K562 (cell line): ENCODE results near the gene RASGRP1. TPM values are rescaled to one million over a fixed set of nuclear protein-coding genes. Genes with fewer than 3 reads are reported as not detected.
A peak's percentile ranks its signal among the peaks of the same experiment; 100 is the strongest.

Experiments
- ATAC-seq: fragments of 200-7000 bp; cut with Tn5 transposase; 3 replicates; pipeline ENCODE4 v1.9.1; 2020; ENCODE audit warnings: moderate library complexity
- BruUV-seq: library from RNA; stranded (reverse); fragments of 400-500 nt; replicated peaks from 2 replicates; lab custom pipeline; 2021; lab: Mats Ljungman, UMichigan
- CTCF ChIA-PET: fragments of 300-600 bp; formaldehyde crosslinking; extraction: SDS; loops from one replicate; lab custom pipeline; 2021; ENCODE audit warnings: low intra/inter-chr PET ratio; lab: Yijun Ruan, JAX
- POLR2A ChIA-PET: fragments of 300-600, 350-650 bp; sonication (Branson Sonifier 250); formaldehyde crosslinking; extraction: SDS; loops from one replicate; lab custom pipeline; 2021; ENCODE audit warnings: antibody characterized with exemption, inconsistent platforms; lab: Yijun Ruan, JAX
- DNase-seq, 4 experiments: peaks; one replicate each; pipeline versions ENCODE4 v3.0.0 to v3.0.0-alpha.2; 2011 to 2018; ENCODE audit warnings: low spot score in 3 of 4, mixed read lengths in 3 of 4; ENCODE audit errors: extremely low read depth in 1 of 4
- FAIRE-seq: peaks from 2 replicates; lab custom pipeline; 2011; peaks lifted over from hg19 to GRCh38; lab: Jason Lieb, UNC
- H2AFZ ChIP-seq: 2 replicates; pipeline ENCODE4 v1.6.0; 2011; ENCODE audit warnings: low read depth, low read length, control low read depth, inconsistent platforms
- H3K27ac ChIP-seq: fragments of 200-600 bp; 3 replicates; pipeline ENCODE4 v1.8.0; 2011; ENCODE audit warnings: low read depth, mild to moderate bottlenecking, control low read depth, inconsistent platforms, low read length, moderate library complexity, mixed read lengths; ENCODE audit errors: extremely low read depth
- H3K27me3 ChIP-seq, 2 experiments: fragments of 300-600 bp in 1 of 2; 2 replicates in 1 of 2; 3 replicates in 1 of 2; pipeline versions ENCODE4 v1.6.0 to v1.8.0; 2011; ENCODE audit warnings: inconsistent platforms in 2 of 2, low read length in 2 of 2, mild to moderate bottlenecking in 1 of 2, mixed read lengths in 1 of 2, moderate library complexity in 1 of 2; ENCODE audit not compliant: control insufficient read depth in 2 of 2, insufficient read depth in 2 of 2
- H3K36me3 ChIP-seq: fragments of 300-600 bp; 3 replicates; pipeline ENCODE4 v1.8.0; 2011; ENCODE audit warnings: mild to moderate bottlenecking, low read length, inconsistent platforms; ENCODE audit not compliant: control insufficient read depth, insufficient read depth
- H3K4me1 ChIP-seq, 2 experiments: fragments of 200-600 bp in 1 of 2; replicated peaks in 1 of 2; 2 replicates in 1 of 2; 3 replicates in 1 of 2; pipeline versions ENCODE4 v1.5.1 to v1.8.0; 2011; ENCODE audit warnings: inconsistent platforms in 2 of 2, low read length in 2 of 2, mild to moderate bottlenecking in 1 of 2, mixed read lengths in 1 of 2, moderate library complexity in 1 of 2; ENCODE audit not compliant: control insufficient read depth in 2 of 2, insufficient read depth in 2 of 2
- H3K4me2 ChIP-seq: 2 replicates; pipeline ENCODE4 v1.6.1; 2011; ENCODE audit warnings: low read length, control low read depth, inconsistent platforms, mixed read lengths; ENCODE audit not compliant: insufficient read depth
- H3K4me3 ChIP-seq: fragments of 200-600 bp; sonication (generic), shearing (Covaris generic); 2 replicates; pipeline ENCODE4 v1.5.1; 2016; ENCODE audit warnings: control low read depth, inconsistent platforms
- H3K79me2 ChIP-seq: fragments of 200-600 bp; 3 replicates; pipeline ENCODE4 v1.8.0; 2011; ENCODE audit warnings: low read length, inconsistent platforms; ENCODE audit not compliant: control insufficient read depth, insufficient read depth
- H3K9ac ChIP-seq, 2 experiments: 2 replicates each; pipeline versions ENCODE4 v1.6.0 to v1.6.1; 2011; ENCODE audit warnings: low read depth in 2 of 2, low read length in 2 of 2, control low read depth in 1 of 2, inconsistent platforms in 1 of 2, mild to moderate bottlenecking in 1 of 2, mixed read lengths in 1 of 2; ENCODE audit not compliant: insufficient read depth in 1 of 2
- H3K9me1 ChIP-seq: one replicate; pipeline ENCODE4 v1.6.0; 2011; ENCODE audit warnings: inconsistent platforms, mild to moderate bottlenecking, low read length, moderate library complexity; ENCODE audit not compliant: control insufficient read depth, insufficient read depth
- H3K9me3 ChIP-seq: replicated peaks from 2 replicates; pipeline ENCODE4 v1.5.1; 2011; ENCODE audit warnings: low read depth, low read length, inconsistent platforms; ENCODE audit not compliant: control insufficient read depth, insufficient read depth
- H4K20me1 ChIP-seq: replicated peaks from 2 replicates; pipeline ENCODE4 v1.6.1; 2011; ENCODE audit warnings: low read length, inconsistent platforms, mixed read lengths; ENCODE audit not compliant: control insufficient read depth, insufficient read depth
- PBX2 ChIP-seq, 2 experiments: IDR thresholded peaks in 1 of 2; conservative IDR thresholded peaks in 1 of 2; 2 replicates each; pipeline ENCODE4 v1.6.1; 2016; ENCODE audit warnings: low read depth in 2 of 2, mild to moderate bottlenecking in 1 of 2, missing compliant biosample characterization in 1 of 2, missing genetic modification characterization in 1 of 2, moderate library complexity in 1 of 2
- POLR2AphosphoS5 ChIP-seq: IDR thresholded peaks from 2 replicates; pipeline ENCODE4 v1.6.1; 2011; ENCODE audit warnings: mild to moderate bottlenecking, low read depth, low read length, moderate library complexity; ENCODE audit not compliant: control insufficient read depth, insufficient read depth
- RBM15 ChIP-seq: fragments of 200-400 bp; formaldehyde crosslinking; IDR thresholded peaks from 2 replicates; pipeline ENCODE4 v1.6.1; 2018; ENCODE audit warnings: mild to moderate bottlenecking, low read length, moderate library complexity; ENCODE audit not compliant: insufficient read depth
- RCOR1 ChIP-seq, 2 experiments: IDR thresholded peaks; 2 replicates each; pipeline ENCODE4 v1.6.1; 2012; ENCODE audit warnings: low read depth in 2 of 2, low read length in 2 of 2, borderline replicate concordance in 1 of 2, improper control_type of control experiment in 1 of 2
- SRSF7 ChIP-seq: fragments of 200-400 bp; formaldehyde crosslinking; optimal IDR thresholded peaks from 2 replicates; pipeline ENCODE3; 2017; ENCODE audit warnings: mild to moderate bottlenecking, low read depth, low read length
- ZBTB40 ChIP-seq, 2 experiments: fragments of 450-650 bp in 1 of 2; sonication (generic) in 1 of 2; formaldehyde crosslinking in 1 of 2; IDR thresholded peaks; 2 replicates each; pipeline versions ENCODE4 v1.7.1 to v1.9.0; 2016 to 2022; ENCODE audit warnings: inconsistent platforms in 1 of 2, mild to moderate bottlenecking in 1 of 2, missing genetic modification reagents in 1 of 2
- ZNF445 ChIP-seq: fragments of 250-450 bp; sonication (Bioruptor Pico); IDR thresholded peaks from 2 replicates; pipeline ENCODE4 v1.4.0; 2020; ENCODE audit warnings: low read depth, mild to moderate bottlenecking, moderate library complexity
- WGBS: fragments of 100-300 bp; shearing (Covaris generic); methylation state at CpG from one replicate; pipeline ENCODE4 v1.1.6; 2016; ENCODE audit warnings: low coverage, mixed read lengths; ENCODE audit not compliant: insufficient coverage; ENCODE audit errors: missing lambda C conversion rate; 5-methylcytosine and 5-hydroxymethylcytosine counted together
- in situ Hi-C: fragments of 300-500 bp; cut with MboI; formaldehyde crosslinking; loops from 4 replicates; pipeline ENCODE4 v1.15.0; 2018; ENCODE audit warnings: inconsistent platforms, mixed read lengths
- intact Hi-C: fragments of 100-400 bp; cut with micrococcal nuclease; formaldehyde crosslinking; loops from 2 replicates; pipeline ENCODE4 v1.14.2; 2022
- polyA plus RNA-seq, 8 experiments: library from polyadenylated mRNA; depleted of rRNA in 4 of 8; stranded (reverse) in 5 of 8; unstranded in 3 of 8; fragments of >200 nt; fragmentation: Nextera tagmentation in 2 of 8; fragmentation: Illumina TruSeq in 1 of 8; extraction: Ambion mirVana in 2 of 8; extraction: Trizol in 1 of 8; gene quantifications; 2 replicates each; pipeline versions ENCODE4 v1.2.1 to v1.2.3, GENCODE V29; 2011 to 2014; ENCODE audit warnings: inconsistent platforms in 1 of 8, missing spikeins in 1 of 8
- total RNA-seq, 7 experiments: library from RNA; depleted of rRNA in 6 of 7; stranded (reverse); fragments of >200 nt in 6 of 7; fragmentation: Illumina TruSeq in 2 of 7; extraction: Trizol in 2 of 7; gene quantifications; 2 replicates each; pipeline versions ENCODE4 v1.2.1 to v1.2.3, GENCODE V29; 2011 to 2021; ENCODE audit warnings: low replicate concordance in 1 of 7

Gene RASGRP1
- total and polyA plus RNA-seq, 9 of the 15 experiments (the other 6 are each of a cell fraction or from before 2014, with no cell fraction given): 0.14 to 0.72 (median 0.31) TPM

- ChIA-PET POLR2A (interaction anchor here (0.7 to 1.5 kb wide), 2 partner anchors 12 to 121 kb away, joined by 3 to 4 read pairs; no protein-coding TSS in a partner anchor), CTCF (no interaction called here)
- BruUV-seq: no TSS peak
- no peak overlapping the region for H3K4me2 ChIP-seq
- no peak for FAIRE-seq
- peaks cover 5 to 11% of the 10 kb centered on the region in 2 experiments; a peak in 3 of 5 replicates for H3K4me1 ChIP-seq
- DNase-seq: no peak
- H4K20me1 ChIP-seq: no peaks in the 10 kb centered on the region
- intact Hi-C loops (loop anchor here (5.0 to 10.0 kb wide), 2 partner anchors 85 to 123 kb away; no protein-coding TSS in a partner anchor), in situ Hi-C loops (loop anchor here (10.0 kb wide), 1 partner anchor 135 kb away; no protein-coding TSS in a partner anchor)
- H3K9ac ChIP-seq: no peak overlapping the region
- no peak overlapping the region for H3K27ac ChIP-seq
- no peak overlapping the region for H2AFZ ChIP-seq
- ATAC-seq: no peak
- H3K4me3 ChIP-seq: no peak overlapping the region
- 15% methylated on average over 7 of the region's 7 CpGs for WGBS
- no peaks in the 10 kb centered on the region for H3K36me3 ChIP-seq
- TF ChIP-seq SRSF7 (no peak), ZNF445 (CRISPR knock-in tag) (no peak), PBX2 (CRISPR knock-in tag; IDR thresholded peaks at IDR 0.05; ENCODE audit: low read depth) (no peak), PBX2 (tag; conservative IDR thresholded peaks at IDR 0.05; ENCODE audit: low read depth) (no peak), RBM15 (no peak), ZBTB40 (IDR thresholded peaks at IDR 0.05) (no peak), ZBTB40 (CRISPR knock-in tag; IDR thresholded peaks at IDR 0.05) (no peak), RCOR1 (IDR thresholded peaks at IDR 0.05; ENCODE audit: borderline replicate concordance in 1 of 2, low read depth in 2 of 2, low read length in 2 of 2) (peak in 1 of 2 experiments; percentile 41; a peak in 1 of 4 replicates), POLR2AphosphoS5 (no peak)
- H3K79me2 ChIP-seq: no peaks in the 10 kb centered on the region
- H3K9me3 ChIP-seq: no peaks in the 10 kb centered on the region
- peaks cover 5 to 12% of the 10 kb centered on the region in 2 experiments; a peak in 3 of 5 replicates for H3K27me3 ChIP-seq
- no peaks in the 10 kb centered on the region for H3K9me1 ChIP-seq
Observed at GRCh38 chr15:38559636-38560307, 4.8 kb downstream of the RASGRP1 start.
